H1 (cell line): Measurements from ENCODE around the gene LITAFD. TPM values are rescaled to one million over a fixed set of nuclear protein-coding genes. Genes with fewer than 3 reads are reported as not detected.

ENCODE experiments used
- CTCF ChIA-PET: fragments of 300-600 bp; sonication (Branson Sonifier 250); formaldehyde crosslinking; loops from one replicate; lab custom pipeline; 2021; ENCODE audit not compliant: partially characterized antibody; lab: Charles Lee
- POLR2A ChIA-PET: fragments of 300-600 bp; sonication (Branson Sonifier 250); formaldehyde crosslinking; loops from one replicate; lab custom pipeline; 2021; ENCODE audit warnings: inconsistent platforms; ENCODE audit not compliant: partially characterized antibody; lab: Charles Lee
- DNase-seq, 2 experiments: peaks; one replicate each; pipeline versions ENCODE4 v3.0.0 to v3.0.0-alpha.2; 2010 to 2022; ENCODE audit warnings: low spot score in 2 of 2, low read depth in 1 of 2, mixed read lengths in 1 of 2
- FAIRE-seq: peaks from 2 replicates; lab custom pipeline; 2011; peaks lifted over from hg19 to GRCh38; lab: Jason Lieb, UNC
- H2AFZ ChIP-seq: 2 replicates; pipeline ENCODE4 v1.8.1; 2012; ENCODE audit warnings: low read length, inconsistent platforms
- H2AK5ac ChIP-seq: 2 replicates; pipeline ENCODE4 v1.6.1; 2013; ENCODE audit warnings: low read depth, low read length
- H2BK120ac ChIP-seq: replicated peaks from 2 replicates; pipeline ENCODE3; 2013; ENCODE audit warnings: low read depth, low read length, inconsistent platforms
- H2BK12ac ChIP-seq: 2 replicates; pipeline ENCODE4 v1.6.1; 2013; ENCODE audit warnings: low read depth, low read length
- H2BK15ac ChIP-seq: 2 replicates; pipeline ENCODE4 v1.6.1; 2013; ENCODE audit warnings: low read length
- H2BK20ac ChIP-seq: 2 replicates; pipeline ENCODE4 v1.6.1; 2013; ENCODE audit warnings: low read length
- H2BK5ac ChIP-seq: 2 replicates; pipeline ENCODE4 v1.6.1; 2013; ENCODE audit warnings: low read depth, low read length
- H3K14ac ChIP-seq: 2 replicates; pipeline ENCODE4 v1.6.1; 2013; ENCODE audit warnings: inconsistent platforms; ENCODE audit not compliant: insufficient read length
- H3K18ac ChIP-seq: 2 replicates; pipeline ENCODE4 v1.6.1; 2013; ENCODE audit warnings: low read length; ENCODE audit errors: extremely low read depth
- H3K23ac ChIP-seq: 2 replicates; pipeline ENCODE4 v1.6.1; 2013; ENCODE audit warnings: inconsistent platforms; ENCODE audit not compliant: insufficient read length
- H3K23me2 ChIP-seq: 2 replicates; pipeline ENCODE4 v1.6.1; 2013; ENCODE audit warnings: low read depth, low read length
- H3K27ac ChIP-seq: 2 replicates; pipeline ENCODE4 v1.6.1; 2011; ENCODE audit warnings: low read depth, low read length, inconsistent platforms
- H3K27me3 ChIP-seq, 4 experiments: replicated peaks in 1 of 4; 1 replicate in 1 of 4; 2 replicates in 3 of 4; pipeline versions ENCODE4 v1.6.1 to v1.8.1; 2011 to 2013; ENCODE audit warnings: low read length in 3 of 4, mild to moderate bottlenecking in 3 of 4, inconsistent platforms in 2 of 4, mixed read lengths in 2 of 4, moderate library complexity in 1 of 4; ENCODE audit not compliant: control insufficient read depth in 3 of 4, insufficient read depth in 3 of 4; ENCODE audit errors: extremely low read depth in 1 of 4
- H3K36me3 ChIP-seq, 4 experiments: 2 replicates each; pipeline versions ENCODE4 v1.6.1 to v1.8.1; 2011 to 2013; ENCODE audit warnings: mild to moderate bottlenecking in 4 of 4, low read length in 3 of 4, moderate library complexity in 2 of 4, control low read depth in 1 of 4, inconsistent platforms in 1 of 4; ENCODE audit not compliant: insufficient read depth in 4 of 4, control insufficient read depth in 2 of 4
- H3K4ac ChIP-seq: replicated peaks from 2 replicates; pipeline ENCODE3; 2013; ENCODE audit warnings: low read length, low read depth, mixed read lengths, inconsistent platforms; ENCODE audit not compliant: insufficient read length
- H3K4me1 ChIP-seq, 4 experiments: replicated peaks in 1 of 4; 1 replicate in 1 of 4; 2 replicates in 3 of 4; pipeline versions ENCODE4 v1.6.1 to v1.8.1; 2011 to 2013; ENCODE audit warnings: low read length in 3 of 4, inconsistent platforms in 2 of 4, mixed read lengths in 1 of 4; ENCODE audit not compliant: insufficient read depth in 4 of 4, control insufficient read depth in 3 of 4
- H3K4me2 ChIP-seq, 2 experiments: 2 replicates each; pipeline versions ENCODE4 v1.6.1 to v1.8.1; 2011 to 2013; ENCODE audit warnings: low read depth in 2 of 2, low read length in 2 of 2, control low read depth in 1 of 2, inconsistent platforms in 1 of 2, mild to moderate bottlenecking in 1 of 2; ENCODE audit not compliant: insufficient read depth in 1 of 2
- H3K4me3 ChIP-seq, 4 experiments: fragments of 200-600, 300-600 bp in 1 of 4; sonication (generic), shearing (Covaris generic), sonication (Bioruptor Twin) in 1 of 4; 2 replicates each; pipeline versions ENCODE4 v1.5.1 to v1.8.1; 2011 to 2016; ENCODE audit warnings: low read length in 4 of 4, low read depth in 3 of 4, control low read depth in 2 of 4, inconsistent platforms in 2 of 4, mild to moderate bottlenecking in 2 of 4, mixed read lengths in 1 of 4, moderate library complexity in 1 of 4; ENCODE audit not compliant: insufficient read depth in 2 of 4; ENCODE audit errors: extremely low read depth in 1 of 4
- H3K56ac ChIP-seq: replicated peaks from 2 replicates; pipeline ENCODE3; 2013; ENCODE audit warnings: low read depth, mild to moderate bottlenecking, mixed read lengths, low read length, inconsistent platforms; ENCODE audit not compliant: insufficient read length
- H3K79me1 ChIP-seq: 2 replicates; pipeline ENCODE4 v1.6.1; 2013; ENCODE audit warnings: low read depth, low read length, control low read depth
- H3K79me2 ChIP-seq, 2 experiments: 2 replicates each; pipeline versions ENCODE4 v1.6.1 to v1.8.1; 2012 to 2013; ENCODE audit warnings: low read length in 2 of 2, mild to moderate bottlenecking in 2 of 2, inconsistent platforms in 1 of 2; ENCODE audit not compliant: insufficient read depth in 2 of 2, control insufficient read depth in 1 of 2
- H3K9ac ChIP-seq, 4 experiments: replicated peaks in 1 of 4; 1 replicate in 1 of 4; 2 replicates in 3 of 4; pipeline versions ENCODE4 v1.6.1 to v1.8.1; 2011 to 2013; ENCODE audit warnings: low read depth in 3 of 4, low read length in 3 of 4, control low read depth in 2 of 4, mild to moderate bottlenecking in 2 of 4, moderate library complexity in 2 of 4, inconsistent platforms in 1 of 4; ENCODE audit errors: extremely low read depth in 1 of 4
- H3K9me3 ChIP-seq, 2 experiments: 2 replicates each; pipeline versions ENCODE4 v1.6.1 to v1.8.1; 2012 to 2013; ENCODE audit warnings: mild to moderate bottlenecking in 2 of 2, moderate library complexity in 2 of 2, control low read depth in 1 of 2, inconsistent platforms in 1 of 2, low read depth in 1 of 2, low read length in 1 of 2, mixed read lengths in 1 of 2; ENCODE audit not compliant: insufficient read depth in 2 of 2
- H4K20me1 ChIP-seq, 2 experiments: replicated peaks in 1 of 2; 2 replicates each; pipeline versions ENCODE3 to v1.8.1; 2011 to 2013; ENCODE audit warnings: inconsistent platforms in 2 of 2, low read length in 2 of 2, mild to moderate bottlenecking in 1 of 2; ENCODE audit not compliant: insufficient read depth in 2 of 2, control insufficient read depth in 1 of 2
- H4K5ac ChIP-seq: 2 replicates; pipeline ENCODE4 v1.6.1; 2013; ENCODE audit warnings: low read length, low read depth, mixed read lengths, inconsistent platforms; ENCODE audit not compliant: insufficient read length
- H4K8ac ChIP-seq: 2 replicates; pipeline ENCODE4 v1.8.0; 2013; ENCODE audit warnings: mild to moderate bottlenecking, moderate library complexity, low read length, inconsistent platforms; ENCODE audit not compliant: insufficient read depth; ENCODE audit errors: extremely low read depth
- H4K91ac ChIP-seq: replicated peaks from 2 replicates; pipeline ENCODE3; 2013; ENCODE audit warnings: low read length, mixed read lengths, inconsistent platforms; ENCODE audit not compliant: insufficient read length
- ATF3 ChIP-seq: IDR thresholded peaks from 2 replicates; pipeline ENCODE4 v1.6.1; 2011; ENCODE audit warnings: low read depth, mild to moderate bottlenecking, low read length; ENCODE audit not compliant: insufficient read depth
- POLR2AphosphoS5 ChIP-seq: IDR thresholded peaks from 2 replicates; pipeline ENCODE4 v1.6.1; 2011; ENCODE audit warnings: low read depth, low read length
- WGBS, 2 experiments: shearing (Covaris generic) in 1 of 2; methylation state at CpG; one replicate each; pipeline versions ENCODE4 v1.1.6 to v1.1.7; 2013 to 2015; ENCODE audit warnings: low lambda C conversion rate in 2 of 2, mixed read lengths in 2 of 2, inconsistent platforms in 1 of 2, low coverage in 1 of 2, missing lambda C conversion rate in 1 of 2; ENCODE audit not compliant: insufficient replicate concordance in 2 of 2, insufficient coverage in 1 of 2, insufficient read length in 1 of 2; ENCODE audit errors: extremely low coverage in 1 of 2, missing lambda C conversion rate in 1 of 2; 5-methylcytosine and 5-hydroxymethylcytosine counted together
- polyA plus RNA-seq, 7 experiments: library from polyadenylated mRNA; depleted of rRNA in 3 of 7; stranded (reverse) in 5 of 7; unstranded in 2 of 7; fragments of >200 nt in 5 of 7; fragments of 200-250 nt in 2 of 7; gene quantifications; 1 replicate in 5 of 7; 2 replicates in 1 of 7; 4 replicates in 1 of 7; pipeline versions ENCODE4 v1.2.1 to v1.2.3, GENCODE V29; 2011 to 2013; ENCODE audit warnings: missing spikeins in 2 of 7, mixed read lengths in 2 of 7
- total RNA-seq: library from RNA; stranded (reverse); fragmentation: NEBNext Ultra II Directional; extraction: Animal tissue kit (Norgen Biotek cat#: 25700); gene quantifications from 2 replicates; pipeline ENCODE4 v1.2.1, GENCODE V29; 2021

LITAFD gene
- total and polyA plus RNA-seq, 2 of the 8 experiments (the other 6 are each of a cell fraction or from before 2014, with no cell fraction given), result not detected

GRCh38 chr16:8887431-8887765, 5.2 kb downstream of the LITAFD start:
- no peak overlapping the region for H2BK15ac ChIP-seq
- H4K8ac ChIP-seq, result no peak overlapping the region; the same call in 1 of the 2 replicates
- no peak overlapping the region for H3K9ac ChIP-seq
- H3K27ac ChIP-seq, result no peak overlapping the region
- H3K79me2 ChIP-seq, result no peaks in the 10 kb centered on the region
- 0 out of 2 replicates have a peak overlapping the region, but pooled peaks have one; percentile 53 for H2AK5ac ChIP-seq
- H4K5ac ChIP-seq, result no peak overlapping the region
- no peak overlapping the region for H3K23ac ChIP-seq
- FAIRE-seq, result no peak
- DNase-seq, result no peak
- H3K14ac ChIP-seq, result no peak overlapping the region
- TF ChIP-seq POLR2AphosphoS5 (0 out of 2 replicates have a peak, but pooled peaks have one; percentile 58), ATF3 (no peak)
- H3K27me3 ChIP-seq, result no peaks in the 10 kb centered on the region
- no peak overlapping the region for H3K56ac ChIP-seq
- H3K79me1 ChIP-seq, result no peaks in the 10 kb centered on the region
- H2BK120ac ChIP-seq, result no peak overlapping the region
- no peak overlapping the region for H3K4me3 ChIP-seq
- peaks cover 0 to 17% (median 9%) of the 10 kb centered on the region in 4 experiments; a peak in 5 of 7 replicates for H3K4me1 ChIP-seq
- H3K18ac ChIP-seq, result no peak overlapping the region
- no peak overlapping the region for H3K4ac ChIP-seq
- H3K9me3 ChIP-seq, result no peaks in the 10 kb centered on the region
- ChIA-PET CTCF (interaction anchor here (0.8 to 4.0 kb wide), 3 partner anchors 10 to 230 kb away, joined by 3 to 14 read pairs (median 6); no protein-coding TSS in a partner anchor), POLR2A (interaction anchor here (0.7 to 29.1 kb wide), 3 partner anchors 11 to 55 kb away, joined by 3 to 456 read pairs (median 6); partner anchors contain the start of gene CARHSP1)
- peaks cover 2 to 13% of the 10 kb centered on the region in 2 experiments for H4K20me1 ChIP-seq
- 94% methylated on average over 6 of the region's 6 CpGs; no CpG with 5 or more reads in 1 of the 2 experiments for WGBS, 2 experiments
- H2BK12ac ChIP-seq, result no peak overlapping the region
- H4K91ac ChIP-seq, result no peak overlapping the region
- no peaks in the 10 kb centered on the region for H3K23me2 ChIP-seq
- no peak overlapping the region for H2AFZ ChIP-seq
- peaks cover 8 to 21% (median 12%) of the 10 kb centered on the region in 4 experiments; a peak in 7 of 8 replicates for H3K36me3 ChIP-seq
- no peak overlapping the region for H2BK20ac ChIP-seq
- no peak overlapping the region for H3K4me2 ChIP-seq
- no peak overlapping the region; the same call in 1 of the 2 replicates for H2BK5ac ChIP-seq
